OCI-LY7 (cell line): Measurements from ENCODE around the gene UBE2E1. TPM values are rescaled to one million over a fixed set of nuclear protein-coding genes. Genes with fewer than 3 reads are reported as not detected.

Source experiments
- BruUV-seq: library from RNA; stranded (reverse); fragments of 400-500 nt; replicated peaks from 2 replicates; lab custom pipeline; 2021; lab: Mats Ljungman, UMichigan
- CTCF ChIA-PET: fragments of 300-600 bp; sonication (Branson Sonifier 250); formaldehyde crosslinking; loops from one replicate; lab custom pipeline; 2022; ENCODE audit warnings: antibody characterized with exemption; ENCODE audit not compliant: unreplicated experiment; lab: Charles Lee
- POLR2A ChIA-PET: fragments of 300-600 bp; sonication (Branson Sonifier 250); formaldehyde crosslinking; loops from one replicate; lab custom pipeline; 2022; ENCODE audit warnings: antibody characterized with exemption; lab: Charles Lee
- DNase-seq: peaks from one replicate; pipeline ENCODE4 v3.0.0-alpha.2; 2015; ENCODE audit warnings: low spot score
- H2AFZ ChIP-seq: fragments of 200-600 bp; sonication (generic), shearing (Covaris generic); 2 replicates; pipeline ENCODE4 v1.6.1; 2014; ENCODE audit warnings: mild to moderate bottlenecking, antibody characterized with exemption, low read length, moderate library complexity
- H3K27ac ChIP-seq: fragments of 200-600 bp; sonication (generic); 2 replicates; pipeline ENCODE4 v1.5.1; 2014; ENCODE audit warnings: mixed run types, low read depth, mild to moderate bottlenecking, moderate library complexity, low read length, inconsistent platforms; ENCODE audit not compliant: poor library complexity, severe bottlenecking
- H3K36me3 ChIP-seq: fragments of 200-600 bp; sonication (generic); 2 replicates; pipeline ENCODE4 v1.6.1; 2014; ENCODE audit warnings: mild to moderate bottlenecking, antibody characterized with exemption, low read length, moderate library complexity, mixed read lengths; ENCODE audit not compliant: insufficient read depth
- H3K4me1 ChIP-seq: fragments of 200-600 bp; sonication (generic); 2 replicates; pipeline ENCODE4 v1.5.1; 2014; ENCODE audit warnings: mild to moderate bottlenecking, low read length; ENCODE audit not compliant: insufficient read depth, poor library complexity, severe bottlenecking
- H3K4me2 ChIP-seq: fragments of 200-600 bp; sonication (generic); 2 replicates; pipeline ENCODE4 v1.6.1; 2014; ENCODE audit warnings: mild to moderate bottlenecking, low read length
- H3K4me3 ChIP-seq: fragments of 200-600 bp; sonication (generic); 2 replicates; pipeline ENCODE4 v1.5.1; 2014; ENCODE audit warnings: mild to moderate bottlenecking, low read depth, low read length; ENCODE audit not compliant: poor library complexity, severe bottlenecking
- H3K79me2 ChIP-seq: fragments of 200-600 bp; sonication (generic); 2 replicates; pipeline ENCODE4 v1.6.1; 2016; ENCODE audit warnings: low read depth, mild to moderate bottlenecking, low read length, moderate library complexity, mixed read lengths; ENCODE audit not compliant: insufficient read depth
- H3K9me2 ChIP-seq: fragments of 200-600 bp; sonication (generic); 2 replicates; pipeline ENCODE4 v1.6.1; 2016; ENCODE audit warnings: mild to moderate bottlenecking, low read length, mixed read lengths; ENCODE audit not compliant: insufficient read depth
- H3K9me3 ChIP-seq: fragments of 200-600 bp; sonication (generic); 2 replicates; pipeline ENCODE4 v1.6.1; 2014; ENCODE audit warnings: mild to moderate bottlenecking, mixed run types, low read length, mixed read lengths
- H4K20me1 ChIP-seq: fragments of 200-600 bp; sonication (generic); 2 replicates; pipeline ENCODE4 v1.6.1; 2014; ENCODE audit warnings: mild to moderate bottlenecking, antibody characterized with exemption, low read length, moderate library complexity, mixed read lengths; ENCODE audit not compliant: insufficient read depth
- EZH2phosphoT487 ChIP-seq: fragments of 200-600 bp; sonication (generic); IDR thresholded peaks from 2 replicates; pipeline ENCODE4 v1.6.1; 2018; ENCODE audit warnings: low read depth, borderline replicate concordance, mild to moderate bottlenecking, mixed run types, antibody characterized with exemption, low read length, moderate library complexity, mixed read lengths
- intact Hi-C: fragments of 100-400 bp; cut with micrococcal nuclease; formaldehyde crosslinking; loops from one replicate; pipeline ENCODE4 v1.10.0; 2022; ENCODE audit not compliant: unreplicated experiment
- total RNA-seq, 2 experiments: library from RNA; depleted of rRNA in 1 of 2; stranded (reverse); fragments of >200 nt in 1 of 2; shearing (Covaris generic) in 1 of 2; gene quantifications; 2 replicates each; pipeline ENCODE4 v1.2.3, GENCODE V29; 2014 to 2022
- TF ChIP-seq, protein P1 (sequence below): fragments of 200-600 bp; sonication (generic); conservative IDR thresholded peaks from 2 replicates; pipeline ENCODE4 v1.5.1; 2014; ENCODE audit warnings: mild to moderate bottlenecking, antibody characterized with exemption, low read length, moderate library complexity, mixed read lengths

UBE2E1 gene
- total RNA-seq, 2 experiments from 2014 or later: 126 to 142 TPM

DNA sequence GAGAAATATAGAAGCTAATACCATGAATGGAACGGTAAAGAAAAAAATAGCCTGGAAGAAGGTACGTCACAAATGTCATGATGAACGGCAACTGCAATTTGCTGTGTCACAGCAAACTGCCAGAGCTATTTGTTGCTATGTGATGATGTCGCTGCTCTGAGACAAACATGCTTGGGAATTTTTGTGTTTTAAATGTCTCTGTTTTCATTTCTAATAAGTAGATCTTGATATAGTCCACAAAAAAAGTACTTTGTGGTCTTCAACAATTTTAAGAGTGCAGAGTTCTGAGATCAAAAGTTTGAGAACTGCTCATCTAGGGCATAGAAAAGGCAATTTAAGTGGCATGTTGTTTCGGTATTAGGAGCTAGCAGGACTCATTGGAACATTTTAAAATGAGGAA, 135.0 kb downstream of the UBE2E1 start:
- no TSS peak for BruUV-seq
- no peak overlapping the region for H3K4me3 ChIP-seq
- ChIA-PET POLR2A (interaction anchor here (0.6 to 1.3 kb wide), 11 partner anchors 10 to 860 kb away, joined by 3 to 9 read pairs (median 3); no protein-coding TSS in a partner anchor), CTCF (no interaction called here)
- no peaks in the 10 kb centered on the region for H3K79me2 ChIP-seq
- H3K36me3 ChIP-seq: no peaks in the 10 kb centered on the region
- no peak overlapping the region for H3K4me2 ChIP-seq
- H3K9me2 ChIP-seq: no peaks in the 10 kb centered on the region
- TF ChIP-seq, protein P1, sequence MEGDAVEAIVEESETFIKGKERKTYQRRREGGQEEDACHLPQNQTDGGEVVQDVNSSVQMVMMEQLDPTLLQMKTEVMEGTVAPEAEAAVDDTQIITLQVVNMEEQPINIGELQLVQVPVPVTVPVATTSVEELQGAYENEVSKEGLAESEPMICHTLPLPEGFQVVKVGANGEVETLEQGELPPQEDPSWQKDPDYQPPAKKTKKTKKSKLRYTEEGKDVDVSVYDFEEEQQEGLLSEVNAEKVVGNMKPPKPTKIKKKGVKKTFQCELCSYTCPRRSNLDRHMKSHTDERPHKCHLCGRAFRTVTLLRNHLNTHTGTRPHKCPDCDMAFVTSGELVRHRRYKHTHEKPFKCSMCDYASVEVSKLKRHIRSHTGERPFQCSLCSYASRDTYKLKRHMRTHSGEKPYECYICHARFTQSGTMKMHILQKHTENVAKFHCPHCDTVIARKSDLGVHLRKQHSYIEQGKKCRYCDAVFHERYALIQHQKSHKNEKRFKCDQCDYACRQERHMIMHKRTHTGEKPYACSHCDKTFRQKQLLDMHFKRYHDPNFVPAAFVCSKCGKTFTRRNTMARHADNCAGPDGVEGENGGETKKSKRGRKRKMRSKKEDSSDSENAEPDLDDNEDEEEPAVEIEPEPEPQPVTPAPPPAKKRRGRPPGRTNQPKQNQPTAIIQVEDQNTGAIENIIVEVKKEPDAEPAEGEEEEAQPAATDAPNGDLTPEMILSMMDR: no peak
- TF ChIP-seq EZH2phosphoT487: no peak
- H3K9me3 ChIP-seq: no peaks in the 10 kb centered on the region
- DNase-seq: no peak
- H2AFZ ChIP-seq: no peak overlapping the region
- H3K4me1 ChIP-seq: peaks cover 10% of the 10 kb centered on the region
- intact Hi-C loops: loop anchor here (10.0 kb wide), 1 partner anchor 326 kb away; no protein-coding TSS in a partner anchor
- H3K27ac ChIP-seq: no peak overlapping the region
- H4K20me1 ChIP-seq: no peaks in the 10 kb centered on the region

Other genes with a start within 250 kb of the UBE2E1 start
- 4.0 and 4.1 TPM in 2 replicates for gene NKIRAS1, start 111.0 kb downstream of the UBE2E1 start, total RNA-seq (2014; rRNA removed; shearing (Covaris generic))
- gene NKIRAS1, start 111.0 kb downstream of the UBE2E1 start, total RNA-seq (2022): 3.7 and 4.7 TPM in 2 replicates
- gene RPL15, start 111.2 kb downstream of the UBE2E1 start, total RNA-seq (2014; rRNA removed; shearing (Covaris generic)): 2,205 and 2,390 TPM in 2 replicates
- gene RPL15, start 111.2 kb downstream of the UBE2E1 start, total RNA-seq (2022): 2,355 and 2,716 TPM in 2 replicates
- gene NR1D2, start 139.3 kb downstream of the UBE2E1 start, total RNA-seq (2014; rRNA removed; shearing (Covaris generic)): 5.0 and 7.9 TPM in 2 replicates
- 5.7 and 8.8 TPM in 2 replicates for gene NR1D2, start 139.3 kb downstream of the UBE2E1 start, total RNA-seq (2022)